ENCODE data around the gene HLA-DOA.

The HLA-DOA gene

DNA sequence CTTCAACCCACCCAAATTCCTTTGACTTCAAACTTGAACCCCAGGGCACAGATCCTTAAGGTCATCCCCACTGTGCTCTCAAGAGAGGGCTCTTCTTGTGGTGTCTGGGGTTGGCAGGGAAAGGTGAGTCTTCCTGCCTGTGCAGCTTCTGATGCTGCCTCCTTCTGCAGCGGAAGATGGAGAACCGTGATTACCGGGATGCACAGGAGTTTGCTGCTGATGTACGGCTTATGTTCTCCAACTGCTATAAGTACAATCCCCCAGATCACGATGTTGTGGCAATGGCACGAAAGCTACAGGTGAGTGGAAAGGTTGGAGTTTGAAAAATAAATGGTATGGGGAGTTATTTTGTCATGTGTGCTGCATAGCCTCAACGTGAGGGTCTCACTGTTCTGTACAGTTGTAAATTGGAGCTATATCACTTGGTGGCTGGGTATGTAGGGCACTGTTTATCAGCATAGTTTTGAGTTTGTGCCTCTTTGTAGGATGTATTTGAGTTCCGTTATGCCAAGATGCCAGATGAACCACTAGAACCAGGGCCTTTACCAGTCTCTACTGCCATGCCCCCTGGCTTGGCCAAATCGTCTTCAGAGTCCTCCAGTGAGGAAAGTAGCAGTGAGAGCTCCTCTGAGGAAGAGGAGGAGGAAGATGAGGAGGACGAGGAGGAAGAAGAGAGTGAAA is 32.0 kb downstream of the HLA-DOA start:
- DNase-seq, result no peak

DNA sequence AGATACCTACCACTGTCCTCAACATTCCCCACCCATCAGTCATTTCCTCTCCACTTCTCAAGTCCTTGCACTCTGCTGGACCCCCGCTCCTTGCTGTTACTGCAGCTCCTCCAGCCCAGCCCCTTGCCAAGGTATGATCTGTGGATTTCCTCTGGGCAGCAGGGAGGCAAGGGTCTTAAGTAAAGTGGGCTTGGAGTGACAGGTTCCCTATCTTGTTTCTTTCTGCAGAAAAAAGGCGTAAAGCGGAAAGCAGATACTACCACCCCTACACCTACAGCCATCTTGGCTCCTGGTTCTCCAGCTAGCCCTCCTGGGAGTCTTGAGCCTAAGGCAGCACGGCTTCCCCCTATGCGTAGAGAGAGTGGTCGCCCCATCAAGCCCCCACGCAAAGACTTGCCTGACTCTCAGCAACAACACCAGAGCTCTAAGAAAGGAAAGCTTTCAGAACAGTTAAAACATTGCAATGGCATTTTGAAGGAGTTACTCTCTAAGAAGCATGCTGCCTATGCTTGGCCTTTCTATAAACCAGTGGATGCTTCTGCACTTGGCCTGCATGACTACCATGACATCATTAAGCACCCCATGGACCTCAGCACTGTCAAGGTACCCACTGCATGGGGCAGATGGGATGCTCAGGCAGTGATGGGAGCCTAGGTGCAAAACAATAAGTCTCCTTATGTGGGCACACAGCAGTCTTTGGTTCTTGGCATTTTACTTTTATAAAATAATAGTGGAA is 32.9 kb downstream of the HLA-DOA start:
- no peak for DNase-seq

DNA sequence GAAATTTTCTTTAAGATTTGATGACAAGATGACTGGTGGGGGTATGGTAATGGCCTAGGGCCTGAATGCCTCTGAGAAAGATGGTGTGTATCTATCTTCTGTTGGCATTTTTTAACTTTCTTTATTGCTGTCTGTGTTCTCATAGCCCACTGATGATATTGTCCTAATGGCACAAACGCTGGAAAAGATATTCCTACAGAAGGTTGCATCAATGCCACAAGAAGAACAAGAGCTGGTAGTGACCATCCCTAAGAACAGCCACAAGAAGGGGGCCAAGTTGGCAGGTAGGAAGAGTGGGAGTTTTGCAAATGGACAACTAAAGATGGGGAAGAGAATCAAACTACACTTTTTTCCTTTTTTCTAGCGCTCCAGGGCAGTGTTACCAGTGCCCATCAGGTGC is 33.5 kb downstream of the HLA-DOA start:
- DNase-seq, result no peak

DNA sequence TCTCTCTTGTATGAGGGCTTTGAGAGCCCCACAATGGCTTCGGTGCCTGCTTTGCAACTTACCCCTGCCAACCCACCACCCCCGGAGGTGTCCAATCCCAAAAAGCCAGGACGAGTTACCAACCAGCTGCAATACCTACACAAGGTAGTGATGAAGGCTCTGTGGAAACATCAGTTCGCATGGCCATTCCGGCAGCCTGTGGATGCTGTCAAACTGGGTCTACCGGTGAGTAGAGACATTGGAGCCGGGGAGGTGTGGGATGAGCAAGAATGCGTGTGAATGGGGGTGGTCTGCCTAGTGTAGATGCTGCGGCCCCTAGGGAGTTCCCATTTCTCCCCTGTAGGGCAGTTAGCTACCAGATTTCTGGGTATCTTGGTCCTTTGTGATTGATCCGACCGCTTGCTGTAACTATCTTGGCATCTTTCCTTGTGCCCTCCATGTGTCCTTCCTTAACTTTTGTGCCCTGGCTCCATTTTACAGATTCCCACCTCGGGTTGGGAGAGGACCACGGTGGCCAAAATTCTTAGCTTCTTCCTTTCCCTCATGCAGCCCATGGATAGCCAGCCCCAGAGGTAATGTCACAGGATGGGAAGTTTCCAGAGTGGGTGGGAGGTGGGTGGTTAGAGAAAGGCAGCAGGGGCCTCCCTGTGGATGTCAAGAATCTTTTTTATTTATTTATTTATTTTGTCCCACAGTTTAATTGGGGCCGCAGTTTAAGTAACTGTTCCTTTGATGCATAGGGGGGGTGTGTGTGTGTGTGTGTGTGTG is 34.7 kb downstream of the HLA-DOA start:
- DNase-seq, result no peak

DNA sequence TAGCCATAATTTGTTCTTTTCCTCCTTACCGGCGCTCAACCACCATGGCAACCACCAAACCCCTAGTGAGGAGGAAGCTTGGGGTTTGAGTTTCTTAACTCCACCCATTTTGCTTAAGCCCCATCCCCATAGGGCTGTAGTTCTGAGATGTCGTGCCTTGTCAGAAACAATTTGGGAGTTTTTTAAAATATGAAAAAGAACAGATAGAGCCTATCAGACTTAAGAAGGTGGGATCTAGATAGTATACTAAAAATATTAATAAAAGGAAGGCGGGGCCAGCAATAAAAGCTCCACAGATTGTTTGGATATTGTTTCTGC is 35.4 kb downstream of the HLA-DOA start:
- DNase-seq, result peak; percentile 52

DNA sequence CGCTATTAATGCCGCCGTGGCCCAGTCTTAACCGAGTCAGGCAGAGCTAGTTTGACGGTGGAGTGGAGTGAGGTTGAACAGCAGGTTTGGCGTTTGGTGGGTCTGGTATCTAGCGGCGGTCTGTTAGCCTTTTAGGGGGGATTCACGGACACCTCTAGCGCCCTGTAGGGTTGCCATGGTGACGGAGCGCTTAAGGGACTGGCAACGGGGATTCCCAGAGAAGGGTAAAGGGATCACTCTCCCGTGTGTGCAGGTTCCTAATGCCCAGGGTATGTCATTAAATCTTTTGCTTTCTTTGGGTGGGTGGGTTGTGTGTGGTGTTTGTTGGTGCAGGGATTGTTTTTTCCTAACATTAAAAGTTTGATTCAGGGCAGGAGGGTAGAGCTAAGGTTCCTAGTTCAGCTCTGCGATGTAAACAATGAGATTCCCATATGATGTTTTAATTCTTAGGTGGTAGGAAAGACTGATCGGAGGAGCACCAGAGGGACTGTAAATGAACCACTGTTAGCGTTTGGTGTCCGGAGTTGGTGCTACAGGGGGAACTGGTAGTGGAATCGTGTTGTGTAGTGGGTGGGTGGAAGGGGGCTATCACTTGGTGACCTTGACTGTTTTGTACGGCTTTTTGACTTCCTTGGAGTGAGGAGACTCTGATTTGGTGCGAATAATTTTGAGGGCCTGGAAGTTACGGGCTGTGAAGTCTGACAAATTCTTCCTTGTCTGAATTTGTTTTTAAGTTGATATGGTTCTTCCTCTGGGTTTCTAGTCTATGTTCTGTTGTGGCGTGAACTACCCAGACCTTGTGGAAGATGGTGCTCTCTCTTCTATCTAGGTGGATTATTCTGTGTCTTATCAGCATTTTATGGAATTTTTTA is 36.0 kb downstream of the HLA-DOA start:
- DNase-seq, result no peak

DNA sequence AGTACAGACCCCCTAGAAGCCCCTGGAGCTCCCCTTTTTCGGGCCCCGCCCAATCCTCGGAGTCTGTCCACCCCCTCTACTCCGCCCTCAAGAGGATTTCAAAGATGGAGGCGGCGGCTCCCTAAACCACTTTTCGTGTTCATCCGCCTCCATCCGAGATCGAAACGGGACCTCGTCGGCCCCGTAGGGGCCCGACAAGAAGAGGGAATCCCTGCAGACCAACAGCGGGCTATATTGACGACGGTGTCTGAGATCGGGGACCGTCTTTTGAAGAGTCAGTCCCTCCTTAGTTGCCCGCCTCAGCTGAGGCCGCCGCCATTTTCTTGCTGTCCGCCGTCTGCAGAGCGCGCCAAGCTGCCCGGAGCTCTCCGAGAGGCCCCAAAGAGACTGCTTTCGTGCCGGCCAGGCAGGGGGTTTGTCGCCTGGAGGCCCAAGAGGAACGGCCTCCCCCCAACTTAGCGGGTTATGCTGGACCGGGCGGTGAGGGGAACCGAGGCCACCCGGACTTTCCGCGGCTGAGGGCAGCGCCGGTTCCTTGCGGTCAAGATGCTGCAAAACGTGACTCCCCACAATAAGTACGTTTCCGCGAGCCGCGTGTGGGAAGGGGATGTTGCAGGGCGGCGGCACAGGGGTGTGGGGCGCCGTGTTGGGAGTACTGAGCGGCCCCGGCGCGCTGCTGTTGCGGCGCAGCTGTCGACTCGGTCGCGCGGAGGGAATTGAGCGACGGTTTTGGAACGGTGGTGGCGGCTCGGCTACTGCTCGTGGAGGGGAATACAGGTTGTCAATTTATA is 36.8 kb downstream of the HLA-DOA start:
- peak; percentile 15 for DNase-seq

DNA sequence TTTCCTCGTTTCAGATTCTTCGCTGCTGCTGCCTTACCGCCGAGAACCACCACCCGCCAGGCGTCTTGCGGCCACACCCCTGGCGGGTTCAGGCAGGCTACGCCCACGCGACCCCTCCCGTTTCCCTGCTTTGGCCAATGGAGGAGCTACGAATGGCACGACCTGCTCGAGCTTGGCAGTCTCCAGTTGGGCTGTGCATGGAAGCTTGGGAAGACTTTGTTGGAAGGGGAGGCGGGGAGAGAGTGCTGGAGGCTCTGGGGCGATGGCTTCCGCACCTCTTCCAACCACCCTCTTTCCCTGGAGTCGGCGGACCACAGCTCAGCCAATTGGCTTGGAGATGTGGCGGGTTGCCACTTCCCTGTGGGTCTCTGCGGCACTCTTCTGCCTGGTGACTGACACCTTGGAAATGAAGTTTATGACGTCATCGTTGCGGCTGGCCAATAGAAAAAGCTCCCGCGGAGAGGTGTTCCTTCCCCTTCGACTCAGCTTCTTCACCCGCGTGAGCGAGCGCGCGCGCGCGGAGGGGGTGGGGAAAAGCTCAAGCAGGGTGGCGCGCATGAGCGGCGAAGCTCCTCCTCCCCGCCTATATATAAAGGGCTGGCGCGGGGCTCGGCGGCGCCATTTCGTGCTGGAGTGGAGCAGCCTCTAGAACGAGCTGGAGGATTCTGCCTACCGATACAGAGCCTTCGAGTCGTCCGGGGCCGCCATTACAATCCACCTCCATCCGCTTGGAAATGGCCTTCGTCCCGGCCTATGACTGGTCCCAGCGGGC is 37.6 kb downstream of the HLA-DOA start:
- DNase-seq, result peak; percentile 100

DNA sequence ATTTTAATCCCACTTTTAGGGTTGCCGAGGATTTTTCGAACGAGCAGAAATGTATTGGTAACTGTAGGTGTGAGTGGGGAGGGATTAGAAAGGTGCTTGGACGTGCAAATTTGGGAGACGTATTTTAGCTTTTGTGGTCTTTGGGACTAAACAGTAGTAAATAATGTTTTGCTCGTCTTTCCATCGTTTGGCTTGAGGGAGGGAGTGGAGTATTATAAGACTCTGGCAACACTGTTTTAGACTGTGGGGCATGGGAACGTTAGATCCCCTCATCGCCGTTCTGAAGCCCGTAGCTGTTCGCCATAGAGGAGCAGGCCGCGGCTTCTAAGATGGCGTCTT is 38.2 kb downstream of the HLA-DOA start:
- DNase-seq, result no peak

DNA sequence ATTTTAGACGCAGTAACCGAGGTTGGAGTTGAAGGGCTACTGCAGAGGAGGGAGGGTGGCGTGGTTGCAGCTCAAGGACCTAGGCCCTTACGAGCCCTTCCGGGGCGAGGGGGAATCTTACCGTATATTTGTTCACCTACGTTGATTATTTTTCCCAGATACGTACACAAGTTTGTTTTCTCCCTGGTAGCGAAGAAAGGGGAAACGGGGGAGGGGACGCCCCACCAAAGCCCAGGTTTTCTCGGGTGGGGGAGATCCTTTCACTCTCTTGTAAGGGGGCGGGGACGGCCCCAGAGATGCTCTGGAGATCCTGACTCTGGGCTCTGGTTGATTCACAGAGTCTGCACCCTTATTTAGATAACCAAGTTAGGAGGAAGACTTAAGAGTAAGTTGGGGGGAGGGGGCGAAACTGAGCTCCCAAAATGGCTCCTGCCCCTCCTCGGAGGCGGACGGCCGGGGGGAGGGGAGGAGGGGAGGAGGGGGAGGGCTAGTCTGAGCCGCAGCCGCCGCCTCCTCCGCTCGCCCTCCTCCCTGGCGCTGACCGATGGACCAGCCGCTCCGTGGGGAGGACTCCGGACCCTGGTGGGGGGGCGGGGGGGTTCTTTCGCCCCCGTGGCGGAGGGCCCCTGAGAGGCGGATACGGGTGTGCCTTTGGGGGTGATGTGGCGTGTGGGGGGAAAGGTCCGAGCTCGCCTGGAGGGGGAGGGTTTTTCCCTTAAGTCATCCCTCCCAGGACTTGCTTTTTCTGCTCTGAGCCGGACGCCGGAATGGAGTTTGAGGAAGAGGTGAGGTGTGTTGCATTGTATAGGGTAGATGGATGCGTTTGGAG is 38.8 kb downstream of the HLA-DOA start:
- peak; percentile 85 for DNase-seq

DNA sequence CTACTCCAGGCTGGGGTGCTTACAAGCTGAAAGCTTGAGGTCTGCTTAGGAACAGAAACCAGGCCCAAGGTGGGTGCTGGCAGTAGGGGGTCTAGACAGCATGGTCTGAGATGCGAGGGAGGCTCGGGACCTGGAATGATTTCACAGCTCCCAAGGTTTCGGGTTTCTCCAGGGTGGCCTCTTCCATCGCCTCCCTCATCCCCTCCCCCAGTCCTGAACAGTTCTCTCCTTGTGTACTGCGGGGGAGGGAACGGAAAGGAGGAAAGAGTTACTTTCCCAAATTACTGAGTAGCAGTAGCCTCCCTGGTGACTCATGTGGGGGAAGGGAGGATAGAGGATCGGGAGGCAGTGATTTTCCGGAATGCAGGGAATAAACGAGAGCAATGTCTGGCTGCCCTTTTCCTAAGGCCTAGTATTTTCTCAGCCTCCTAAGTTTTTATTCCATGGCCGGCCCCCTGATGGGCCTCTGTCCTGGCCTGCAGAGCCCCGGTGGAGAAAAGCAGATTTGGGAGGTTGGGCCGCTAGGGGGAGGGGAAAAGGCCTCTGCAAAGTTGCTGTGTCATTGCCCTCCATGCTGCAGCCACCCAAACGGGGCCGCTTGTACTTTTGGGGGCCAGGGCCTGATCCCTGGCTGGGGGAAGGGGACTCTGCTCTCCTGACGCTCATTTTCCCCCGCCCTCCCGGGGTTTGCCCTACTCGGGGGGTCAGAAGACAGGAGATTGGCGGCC is 39.5 kb downstream of the HLA-DOA start:
- DNase-seq, result peak; percentile 95

DNA sequence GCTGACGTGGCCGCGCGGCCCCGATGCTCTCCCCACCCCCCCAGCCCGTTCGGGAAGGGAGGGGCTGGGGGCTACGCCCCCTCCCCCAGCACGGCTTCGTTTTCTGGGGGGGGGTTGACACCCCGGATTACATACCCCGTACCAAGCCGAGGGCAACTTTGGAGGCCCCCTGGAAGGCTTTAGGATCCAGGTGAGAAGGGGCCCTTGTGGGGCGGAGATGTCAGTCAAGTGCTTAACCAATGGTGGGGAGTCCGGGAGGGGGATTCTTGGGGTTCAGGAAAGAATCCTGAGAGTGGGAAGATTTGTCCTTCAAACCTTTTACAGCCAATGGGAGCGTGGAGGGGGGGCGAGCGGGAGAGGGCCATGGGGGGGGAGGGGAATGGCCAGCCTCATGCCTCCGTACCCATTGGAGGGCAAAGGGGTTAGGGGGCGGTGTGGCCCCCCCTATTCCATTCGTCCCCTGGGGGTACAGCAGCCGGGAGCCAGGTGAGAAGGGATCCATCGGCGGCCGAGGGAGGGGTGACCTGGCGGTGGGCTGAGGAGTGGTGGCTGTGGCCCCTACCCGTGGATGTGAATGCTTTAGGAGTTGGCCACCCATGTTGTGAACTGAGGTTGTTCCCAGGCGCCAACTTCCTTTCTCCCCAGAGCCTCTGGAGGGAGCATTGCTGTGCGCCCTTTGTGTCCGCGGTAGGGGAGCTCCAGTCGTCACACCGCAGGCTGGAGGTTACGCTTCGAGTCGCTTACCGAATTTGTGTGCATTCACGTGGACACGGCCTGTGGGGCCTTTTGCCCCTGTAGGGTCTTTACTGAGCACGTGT is 40.3 kb downstream of the HLA-DOA start:
- DNase-seq, result peak; percentile 93

DNA sequence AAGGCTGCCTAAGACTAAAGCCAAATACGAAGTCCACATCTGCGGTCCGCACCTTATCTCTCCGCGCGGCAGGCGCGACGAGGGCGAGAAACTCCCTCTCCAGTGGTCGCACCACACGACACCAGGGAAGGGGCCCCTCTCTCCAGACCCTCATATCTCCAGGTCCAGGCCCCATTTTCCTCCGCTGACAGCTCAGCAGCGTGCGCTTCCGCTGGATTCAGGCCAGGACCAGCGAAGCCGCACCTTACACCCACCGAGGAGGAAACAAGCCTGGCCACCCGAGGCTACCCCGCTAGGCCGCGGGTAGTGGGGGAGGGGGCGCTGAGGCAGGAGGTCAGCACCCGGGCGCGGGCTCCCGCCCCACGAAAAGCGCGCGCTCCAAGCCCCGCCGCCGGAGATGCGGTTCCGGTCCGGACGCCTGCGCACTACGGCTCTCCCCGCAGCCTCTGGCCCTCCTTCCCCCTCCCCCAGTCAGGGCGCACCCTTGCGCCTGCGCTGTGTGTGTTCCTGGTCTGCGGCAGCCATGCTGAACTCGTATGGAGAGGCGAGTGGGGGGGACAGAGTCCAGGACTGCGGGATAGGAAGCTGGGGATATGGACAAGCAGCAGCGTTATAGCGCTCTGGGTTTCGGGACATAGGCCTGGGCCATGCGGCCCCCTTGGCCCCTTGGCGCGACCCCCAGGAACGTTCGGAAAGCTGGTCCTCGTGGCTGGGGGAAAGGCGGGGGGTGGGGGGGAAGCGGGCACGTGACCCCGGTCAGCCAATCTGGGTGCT is 41.1 kb downstream of the HLA-DOA start, which contains the start of gene BRD2:
Gene BRD2 (plus strand): TSS at position 502 of the 774 bp plus-strand sequence. CDS start 4,305 bp downstream, outside the sequence.
- peak; percentile 93 for DNase-seq

DNA sequence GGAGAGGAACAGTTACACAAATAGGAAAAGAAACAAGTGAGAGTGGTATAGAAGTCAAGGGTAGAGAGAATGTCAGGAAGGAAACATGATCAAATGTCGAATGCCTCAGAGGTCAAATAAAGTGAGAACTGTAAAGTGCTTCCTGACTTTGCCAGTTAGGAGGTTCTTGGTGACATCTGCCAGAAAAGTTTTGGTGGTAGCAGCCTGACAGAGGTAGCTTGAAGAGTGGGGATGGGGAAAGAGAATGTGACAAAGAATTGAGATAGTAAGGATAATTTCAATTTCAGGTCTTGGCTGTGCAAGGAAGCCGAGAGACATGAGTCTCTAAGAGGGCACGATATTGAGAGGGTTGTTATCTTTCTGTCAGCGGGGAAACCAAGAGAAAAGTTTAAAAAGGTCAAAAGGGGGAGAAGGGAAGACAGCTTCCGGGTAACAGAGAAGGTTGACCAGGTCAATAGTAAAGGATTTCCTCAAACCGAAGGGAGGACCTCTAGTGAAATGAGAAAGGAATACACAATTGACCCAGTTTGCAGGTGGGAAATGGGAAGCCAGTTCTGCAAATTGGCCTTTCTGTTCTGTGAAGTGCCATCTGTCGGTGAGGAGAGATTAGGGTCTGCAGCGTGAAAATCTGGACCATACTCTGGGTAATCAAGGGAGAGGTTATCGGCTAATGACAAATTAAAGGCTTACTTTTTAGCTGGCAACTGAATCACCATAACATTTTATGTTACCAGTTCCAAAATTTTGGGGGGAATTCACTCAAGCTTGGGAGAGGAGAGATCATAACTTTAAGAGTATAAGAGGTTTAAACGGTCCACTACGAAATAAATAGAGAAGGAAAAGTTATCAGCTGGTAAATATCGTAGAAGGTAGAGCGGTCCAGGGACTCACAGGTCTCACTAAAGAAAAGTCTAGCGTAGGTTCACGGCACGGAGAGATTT is 42.0 kb downstream of the HLA-DOA start:
- peak; percentile 66 for DNase-seq

DNA sequence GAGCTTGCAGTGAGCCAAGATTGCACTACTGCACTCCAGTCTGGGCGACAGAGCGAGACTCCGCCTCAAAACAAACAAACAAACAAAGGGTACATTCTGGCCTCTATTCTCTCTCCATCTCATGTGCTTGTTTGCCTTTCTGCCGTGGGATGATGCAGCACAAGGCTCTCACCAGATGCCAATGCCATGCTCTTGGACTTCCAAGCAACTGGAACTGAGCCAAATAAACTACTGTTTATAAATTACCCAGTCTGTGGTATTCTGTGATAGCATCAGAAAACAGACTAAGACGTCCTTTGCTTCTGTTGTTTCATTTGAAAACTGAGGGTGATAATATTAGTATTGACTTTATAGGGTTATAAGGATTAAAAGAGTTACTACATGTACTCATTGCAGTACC is 44.6 kb downstream of the HLA-DOA start:
- DNase-seq, result no peak

DNA sequence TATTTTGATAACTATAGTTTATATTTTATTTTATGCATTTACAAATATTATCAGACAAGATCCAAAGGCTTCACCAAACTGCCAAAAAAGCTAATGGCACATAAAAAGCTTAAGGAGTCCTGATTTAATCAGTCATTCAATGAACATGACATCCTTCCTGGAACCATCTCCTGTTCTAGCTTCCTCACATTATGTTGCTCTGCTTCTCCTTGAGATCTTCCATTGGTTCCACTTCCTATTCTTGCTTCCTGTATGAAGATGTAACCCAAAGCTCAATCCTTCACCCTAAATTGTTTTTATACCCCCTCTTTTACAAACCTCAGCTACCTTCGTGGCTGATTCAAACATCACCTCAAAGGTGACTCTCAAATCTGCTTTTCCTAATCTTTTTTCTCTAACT is 45.5 kb downstream of the HLA-DOA start:
- DNase-seq, result no peak

All from NCI-H226 (cell line).